Breast epithelium (tissue), 4 donors: ENCODE measurements around the gene FEN1. TPM values are rescaled to one million over a fixed set of nuclear protein-coding genes. Genes with fewer than 3 reads are reported as not detected.

Source experiments
- DNase-seq, 2 donors: peaks; one replicate each; pipeline ENCODE4 v3.0.0-alpha.2; 2019; ENCODE audit warnings: low spot score in 2 of 2
- H3K27ac ChIP-seq, 2 donors: fragments of 200-600 bp; sonication (generic) in 1 of 2; one replicate each; pipeline ENCODE4 v1.5.1; 2016 to 2019; ENCODE audit warnings: mild to moderate bottlenecking in 1 of 2
- H3K27me3 ChIP-seq, 2 donors: fragments of 200-600 bp; sonication (generic) in 1 of 2; one replicate each; pipeline versions ENCODE4 v1.5.1 to v1.6.0; 2017 to 2019; ENCODE audit warnings: control low read depth in 1 of 2, mild to moderate bottlenecking in 1 of 2
- H3K36me3 ChIP-seq: fragments of 200-600 bp; one replicate; pipeline ENCODE4 v1.5.1; 2019
- H3K4me1 ChIP-seq, 2 donors: fragments of 200-600 bp; sonication (generic); one replicate each; pipeline ENCODE4 v1.5.1; 2016 to 2019; ENCODE audit warnings: control low read depth in 1 of 2
- H3K4me3 ChIP-seq, 3 donors: fragments of 200-600 bp; sonication (generic); 1 replicate in 2 of 3; 2 replicates in 1 of 3; pipeline ENCODE4 v1.5.1; 2016 to 2019; ENCODE audit warnings: mild to moderate bottlenecking in 3 of 3, moderate library complexity in 2 of 3
- H3K9me3 ChIP-seq, 2 donors: fragments of 200-600 bp; sonication (generic) in 1 of 2; one replicate each; pipeline ENCODE4 v1.5.1; 2016 to 2019; ENCODE audit warnings: control low read depth in 1 of 2
- CTCF ChIP-seq, 3 donors: fragments of 450-650 bp; IDR thresholded peaks; one replicate each; pipeline ENCODE4 v1.5.1; 2016 to 2017; ENCODE audit warnings: antibody characterized with exemption in 3 of 3, mild to moderate bottlenecking in 3 of 3, moderate library complexity in 3 of 3
- POLR2A ChIP-seq: fragments of 450-650 bp; IDR thresholded peaks from one replicate; pipeline ENCODE4 v1.6.1; 2016; ENCODE audit warnings: antibody characterized with exemption, mild to moderate bottlenecking, moderate library complexity
- POLR2AphosphoS5 ChIP-seq, 3 donors: sonication (generic); formaldehyde crosslinking; IDR thresholded peaks; one replicate each; pipeline ENCODE4 v1.6.1; 2017; ENCODE audit warnings: antibody characterized with exemption in 3 of 3
- intact Hi-C: fragments of 100-400 bp; cut with DNase I; formaldehyde crosslinking; loops from one replicate; pipeline ENCODE4 v1.15.1; 2023; ENCODE audit warnings: low total_unique reads
- total RNA-seq, 3 donors: library from RNA; depleted of rRNA; stranded (reverse); fragments of >200 nt; gene quantifications; one replicate each; pipeline ENCODE4 v1.1.0, GENCODE V29; 2016

The FEN1 gene
- total RNA-seq, 3 donors from 2014 or later, result 5.9 to 9.2 (median 8.5) TPM

- Histone ChIP-seq H3K4me3 (no peak overlapping the region), H3K36me3 (no peaks in the 10 kb centered on the region), H3K27ac (no peak overlapping the region), H3K4me1 (no peaks in the 10 kb centered on the region), H3K9me3 (no peaks in the 10 kb centered on the region), H3K27me3 (no peaks in the 10 kb centered on the region)
- DNase-seq, result no peak
- intact Hi-C loops, result no loop called here
- TF ChIP-seq POLR2AphosphoS5 (IDR thresholded peaks at IDR 0.05), result no peak
- no peak for TF ChIP-seq CTCF (IDR thresholded peaks at IDR 0.05)
- no peak for TF ChIP-seq POLR2A
Measured at GRCh38 chr11:61771985-61772455, 20.7 kb upstream of the FEN1 start.

GRCh38 chr11:61773356-61773755, 19.4 kb upstream of the FEN1 start:
- Histone ChIP-seq H3K4me1 (no peaks in the 10 kb centered on the region), H3K27ac (no peak overlapping the region), H3K36me3 (no peaks in the 10 kb centered on the region), H3K4me3 (no peak overlapping the region), H3K27me3 (no peaks in the 10 kb centered on the region), H3K9me3 (no peaks in the 10 kb centered on the region)
- TF ChIP-seq POLR2AphosphoS5 (IDR thresholded peaks at IDR 0.05), result no peak
- TF ChIP-seq POLR2A, result no peak
- no peak for TF ChIP-seq CTCF (IDR thresholded peaks at IDR 0.05)
- intact Hi-C loops, result no loop called here
- DNase-seq, result no peak

GRCh38 chr11:61773809-61774208, 18.9 kb upstream of the FEN1 start:
- H3K9me3 ChIP-seq, result no peaks in the 10 kb centered on the region
- H3K27me3 ChIP-seq, result no peaks in the 10 kb centered on the region
- intact Hi-C loops, result no loop called here
- no peaks in the 10 kb centered on the region for H3K36me3 ChIP-seq
- TF ChIP-seq POLR2AphosphoS5 (IDR thresholded peaks at IDR 0.05) (no peak), POLR2A (no peak), CTCF (IDR thresholded peaks at IDR 0.05) (no peak)
- DNase-seq, result no peak
- no peaks in the 10 kb centered on the region for H3K4me1 ChIP-seq
- H3K27ac ChIP-seq, result no peak overlapping the region
- H3K4me3 ChIP-seq, result no peak overlapping the region

- Histone ChIP-seq H3K9me3 (no peaks in the 10 kb centered on the region), H3K27me3 (no peaks in the 10 kb centered on the region), H3K4me1 (no peaks in the 10 kb centered on the region), H3K36me3 (no peaks in the 10 kb centered on the region), H3K27ac (no peak overlapping the region), H3K4me3 (no peak overlapping the region)
- intact Hi-C loops, result no loop called here
- no peak for DNase-seq
- TF ChIP-seq POLR2AphosphoS5 (IDR thresholded peaks at IDR 0.05), result no peak
- no peak for TF ChIP-seq POLR2A
- no peak for TF ChIP-seq CTCF (IDR thresholded peaks at IDR 0.05)
Measured at GRCh38 chr11:61774411-61774810, 18.3 kb upstream of the FEN1 start.

GRCh38 chr11:61775106-61775505, 17.6 kb upstream of the FEN1 start:
- intact Hi-C loops, result no loop called here
- no peak for DNase-seq
- H3K27me3 ChIP-seq, result no peaks in the 10 kb centered on the region
- no peak for TF ChIP-seq CTCF (IDR thresholded peaks at IDR 0.05)
- no peak for TF ChIP-seq POLR2AphosphoS5 (IDR thresholded peaks at IDR 0.05)
- TF ChIP-seq POLR2A, result no peak
- no peaks in the 10 kb centered on the region for H3K36me3 ChIP-seq
- H3K9me3 ChIP-seq, result no peaks in the 10 kb centered on the region
- no peak overlapping the region for H3K4me3 ChIP-seq
- no peaks in the 10 kb centered on the region for H3K4me1 ChIP-seq
- no peak overlapping the region for H3K27ac ChIP-seq
